Small intestine (tissue), 7 donors: ENCODE results near the gene CASP2. TPM values are rescaled to one million over a fixed set of nuclear protein-coding genes. Genes with fewer than 3 reads are reported as not detected.
"Not testable (repeated sequence)": the region's sequence is repeated elsewhere in the genome, so short reads cannot be mapped to it uniquely, and the experiment has no call there.

Source experiments
- DNase-seq, 2 donors: peaks; one replicate each; pipeline versions ENCODE4 v3.0.0 to v3.0.0-alpha.2; 2013
- FAIRE-seq: peaks from 2 replicates; lab custom pipeline; 2012; peaks lifted over from hg19 to GRCh38; lab: Jason Lieb, UNC
- H3K27ac ChIP-seq, 3 donors: one replicate each; pipeline ENCODE4 v1.5.1; 2013; ENCODE audit warnings: low read length in 2 of 3, mild to moderate bottlenecking in 2 of 3, control low read depth in 1 of 3, inconsistent platforms in 1 of 3, low read depth in 1 of 3, moderate library complexity in 1 of 3
- H3K27me3 ChIP-seq, 3 donors: one replicate each; pipeline ENCODE4 v1.6.1; 2013; ENCODE audit warnings: low read length in 3 of 3, inconsistent platforms in 1 of 3; ENCODE audit not compliant: control insufficient read depth in 3 of 3, insufficient read depth in 3 of 3
- H3K36me3 ChIP-seq, 3 donors: one replicate each; pipeline ENCODE4 v1.6.1; 2013; ENCODE audit warnings: low read length in 3 of 3, inconsistent platforms in 1 of 3, low read depth in 1 of 3, mild to moderate bottlenecking in 1 of 3, moderate library complexity in 1 of 3; ENCODE audit not compliant: control insufficient read depth in 3 of 3, insufficient read depth in 2 of 3
- H3K4me1 ChIP-seq, 3 donors: one replicate each; pipeline ENCODE4 v1.6.1; 2013; ENCODE audit warnings: low read length in 2 of 3, inconsistent platforms in 1 of 3, low read depth in 1 of 3, mild to moderate bottlenecking in 1 of 3, moderate library complexity in 1 of 3; ENCODE audit not compliant: control insufficient read depth in 3 of 3, insufficient read depth in 2 of 3
- H3K4me3 ChIP-seq, 3 donors: one replicate each; pipeline ENCODE4 v1.5.1; 2013; ENCODE audit warnings: low read length in 3 of 3, control low read depth in 1 of 3, inconsistent platforms in 1 of 3, low read depth in 1 of 3, mild to moderate bottlenecking in 1 of 3, moderate library complexity in 1 of 3
- H3K9me3 ChIP-seq, 2 donors: one replicate each; pipeline ENCODE4 v1.6.1; 2013; ENCODE audit warnings: low read depth in 1 of 2, low read length in 1 of 2; ENCODE audit not compliant: control insufficient read depth in 2 of 2, insufficient read depth in 1 of 2
- whole genome bisulfite sequencing, 3 donors: extraction: QIAGEN DNeasy Blood & Tissue Kit; methylation state at CpG; one replicate each; pipeline ENCODE4 v1.1.7; 2013; 5-methylcytosine and 5-hydroxymethylcytosine counted together
- polyA plus RNA-seq, 4 donors: library from polyadenylated mRNA; stranded (reverse) in 3 of 4; unstranded in 1 of 4; fragments of 200-250 nt in 3 of 4; fragments of 120-200 nt in 1 of 4; gene quantifications; one replicate each; pipeline versions ENCODE4 v1.2.1 to v1.2.3, GENCODE V29; 2013
- donor health status: healthy with polysubstance abuse.
- donor health status: control.
- donor health status: control.
- donor health status: Bipolar disorder and iron deficiency.
- donor health status: healthy.

Gene CASP2
- polyA plus RNA-seq, 4 donors, result 4.9 to 29.8 (median 9.0) TPM

- peaks cover 0 to 14% (median 3%) of the 10 kb centered on the region in 3 donors for H3K4me1 ChIP-seq
- WGBS, 3 donors, result 82 to 93% (median 88%) methylated on average over 4 of the region's 4 CpGs
- FAIRE-seq, result no peak
- no peak overlapping the region for H3K4me3 ChIP-seq
- no peaks in the 10 kb centered on the region for H3K36me3 ChIP-seq
- H3K27me3 ChIP-seq, result no peaks in the 10 kb centered on the region
- H3K9me3 ChIP-seq, result peaks cover 0 to 3% of the 10 kb centered on the region in 2 donors
- no peak for DNase-seq
- H3K27ac ChIP-seq, result no peak overlapping the region
Observed at GRCh38 chr7:143256932-143257331, 31.2 kb upstream of the CASP2 start.

- no peak for DNase-seq
- Histone ChIP-seq H3K27ac (no peak overlapping the region), H3K36me3 (no peaks in the 10 kb centered on the region), H3K27me3 (no peaks in the 10 kb centered on the region), H3K4me1 (peaks cover 0 to 14% (median 3%) of the 10 kb centered on the region in 3 donors), H3K4me3 (no peak overlapping the region), H3K9me3 (peaks cover 0 to 3% of the 10 kb centered on the region in 2 donors)
- WGBS, 3 donors, result 53 to 70% (median 61%) methylated on average over 5 of the region's 5 CpGs
- no peak for FAIRE-seq
Observed at GRCh38 chr7:143257501-143257900, 30.6 kb upstream of the CASP2 start.

GRCh38 chr7:143258831-143259230 lies 29.3 kb upstream of the CASP2 start:
- Histone ChIP-seq H3K27me3 (no peaks in the 10 kb centered on the region), H3K4me1 (peaks cover 0 to 14% (median 5%) of the 10 kb centered on the region in 3 donors), H3K9me3 (no peaks in the 10 kb centered on the region), H3K27ac (peak overlapping the region in 1 of 3 donors; percentile 3), H3K4me3 (no peak overlapping the region), H3K36me3 (no peaks in the 10 kb centered on the region)
- DNase-seq (peak; percentile 34 to 52), FAIRE-seq (no peak)
- 4 to 15% (median 8%) methylated on average over 2 of the region's 2 CpGs for WGBS, 3 donors

GRCh38 chr7:143259765-143260164 lies 28.4 kb upstream of the CASP2 start:
- H3K27me3 ChIP-seq, result no peaks in the 10 kb centered on the region
- H3K9me3 ChIP-seq, result no peaks in the 10 kb centered on the region
- DNase-seq, result peak; percentile 64 to 67
- no peak for FAIRE-seq
- H3K36me3 ChIP-seq, result peaks cover 0 to 4% (median 0%) of the 10 kb centered on the region in 3 donors
- 59 to 69% (median 67%) methylated on average over 2 of the region's 2 CpGs for WGBS, 3 donors
- H3K4me1 ChIP-seq, result peaks cover 0 to 19% (median 6%) of the 10 kb centered on the region in 3 donors
- H3K4me3 ChIP-seq, result no peak overlapping the region
- peak overlapping the region in 1 of 3 donors; percentile 24 for H3K27ac ChIP-seq

GRCh38 chr7:143261901-143262300 lies 26.2 kb upstream of the CASP2 start:
- FAIRE-seq, result no peak

GRCh38 chr7:143263266-143264195 lies 24.6 kb upstream of the CASP2 start, which contains the start of gene GSTK1:
Gene GSTK1 (plus strand): TSS chr7:143263441. CDS start chr7:143263514, 73 bp downstream.
- H3K36me3 ChIP-seq, result peaks cover 4 to 30% (median 5%) of the 10 kb centered on the region in 3 donors
- peak within 1 kb of the TSS; percentile 58 to 87 (median 78) for H3K4me3 ChIP-seq
- H3K4me1 ChIP-seq, result peaks cover 6 to 43% (median 13%) of the 10 kb centered on the region in 3 donors
- no peak for FAIRE-seq
- WGBS, 3 donors, result 0 to 1% (median 1%) methylated on average over 48 of the region's 48 CpGs
- DNase-seq, result peak; percentile 92 to 93
- no peaks in the 10 kb centered on the region for H3K9me3 ChIP-seq
- H3K27ac ChIP-seq, result peak within 1 kb of the TSS; percentile 90 to 97 (median 96)
- H3K27me3 ChIP-seq, result no peaks in the 10 kb centered on the region

More at GRCh38 chr7:143261901-143262300, 26.2 kb upstream of the CASP2 start:
- H3K27ac ChIP-seq, result no peak overlapping the region
- H3K36me3 ChIP-seq, result peaks cover 0 to 17% (median 0%) of the 10 kb centered on the region in 3 donors
- DNase-seq, result no peak
- no peaks in the 10 kb centered on the region for H3K27me3 ChIP-seq
- H3K4me1 ChIP-seq, result peaks cover 0 to 28% (median 13%) of the 10 kb centered on the region in 3 donors
- WGBS, 3 donors, result 73 to 92% (median 79%) methylated on average over 1 of the region's 1 CpG
- H3K4me3 ChIP-seq, result no peak overlapping the region
- no peaks in the 10 kb centered on the region for H3K9me3 ChIP-seq

GRCh38 chr7:143264196-143264568 lies 24.0 kb upstream of the CASP2 start:
- WGBS, 3 donors, result 10 to 33% (median 13%) methylated on average over 15 of the region's 15 CpGs
- FAIRE-seq, result not testable (repeated sequence)

GRCh38 chr7:143265017-143265693 lies 23.0 kb upstream of the CASP2 start:
- H3K4me1 ChIP-seq, result peaks cover 6 to 42% (median 10%) of the 10 kb centered on the region in 3 donors
- DNase-seq (no peak), FAIRE-seq (no peak)
- H3K36me3 ChIP-seq, result peaks cover 4 to 42% (median 15%) of the 10 kb centered on the region in 3 donors
- H3K9me3 ChIP-seq, result no peaks in the 10 kb centered on the region
- H3K4me3 ChIP-seq, result peak overlapping the region in 2 of 3 donors; percentile 78 to 87
- no peak overlapping the region for H3K27ac ChIP-seq
- WGBS, 3 donors, result 21 to 67% (median 27%) methylated on average over 15 of the region's 15 CpGs
- H3K27me3 ChIP-seq, result no peaks in the 10 kb centered on the region

More at GRCh38 chr7:143264196-143264568, 24.0 kb upstream of the CASP2 start:
- not testable (repeated sequence) for H3K27me3 ChIP-seq, DNase-seq, H3K9me3 ChIP-seq
- peaks cover 6 to 44% (median 13%) of the 10 kb centered on the region in 3 donors for H3K4me1 ChIP-seq
- peak overlapping the region; percentile 90 to 97 (median 96) for H3K27ac ChIP-seq
- H3K4me3 ChIP-seq, result peak overlapping the region; percentile 58 to 87 (median 78)
- peaks cover 4 to 37% (median 11%) of the 10 kb centered on the region in 3 donors for H3K36me3 ChIP-seq
